ENCODE measurements around the gene SLC9C1.

SLC9C1 gene

GRCh38 chr3:112339134-112339533 is 45.1 kb upstream of the SLC9C1 start:
- no peak overlapping the region for H3K4me2 ChIP-seq (ENCODE audit: low read length)
- H3K36me3 ChIP-seq (ENCODE audit: control insufficient read depth, low read length), result peaks cover 4% of the 10 kb centered on the region
- no peaks in the 10 kb centered on the region for H3K27me3 ChIP-seq (ENCODE audit: control insufficient read depth, low read length)
- peaks cover 12% of the 10 kb centered on the region for H3K4me1 ChIP-seq (ENCODE audit: control insufficient read depth, low read length)
- H3K9me3 ChIP-seq (ENCODE audit: control insufficient read depth, insufficient read depth, low read length), result no peaks in the 10 kb centered on the region
- H4K20me1 ChIP-seq (ENCODE audit: control insufficient read depth, insufficient read depth, low read depth, low read length), result no peaks in the 10 kb centered on the region
- H3F3A ChIP-seq (ENCODE audit: control insufficient read depth, insufficient read depth), result no peaks in the 10 kb centered on the region
- no peak overlapping the region for H3K4me3 ChIP-seq (ENCODE audit: low read length)
- no peak overlapping the region for H3K27ac ChIP-seq (ENCODE audit: low read depth, low read length)
- TF ChIP-seq EZH2phosphoT487 (IDR thresholded peaks at IDR 0.05; ENCODE audit: borderline replicate concordance, low read length), result no peak
- TF ChIP-seq, protein P1, sequence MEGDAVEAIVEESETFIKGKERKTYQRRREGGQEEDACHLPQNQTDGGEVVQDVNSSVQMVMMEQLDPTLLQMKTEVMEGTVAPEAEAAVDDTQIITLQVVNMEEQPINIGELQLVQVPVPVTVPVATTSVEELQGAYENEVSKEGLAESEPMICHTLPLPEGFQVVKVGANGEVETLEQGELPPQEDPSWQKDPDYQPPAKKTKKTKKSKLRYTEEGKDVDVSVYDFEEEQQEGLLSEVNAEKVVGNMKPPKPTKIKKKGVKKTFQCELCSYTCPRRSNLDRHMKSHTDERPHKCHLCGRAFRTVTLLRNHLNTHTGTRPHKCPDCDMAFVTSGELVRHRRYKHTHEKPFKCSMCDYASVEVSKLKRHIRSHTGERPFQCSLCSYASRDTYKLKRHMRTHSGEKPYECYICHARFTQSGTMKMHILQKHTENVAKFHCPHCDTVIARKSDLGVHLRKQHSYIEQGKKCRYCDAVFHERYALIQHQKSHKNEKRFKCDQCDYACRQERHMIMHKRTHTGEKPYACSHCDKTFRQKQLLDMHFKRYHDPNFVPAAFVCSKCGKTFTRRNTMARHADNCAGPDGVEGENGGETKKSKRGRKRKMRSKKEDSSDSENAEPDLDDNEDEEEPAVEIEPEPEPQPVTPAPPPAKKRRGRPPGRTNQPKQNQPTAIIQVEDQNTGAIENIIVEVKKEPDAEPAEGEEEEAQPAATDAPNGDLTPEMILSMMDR (IDR thresholded peaks at IDR 0.05; ENCODE audit: low read depth, low read length, poor library complexity, severe bottlenecking), result no peak
- H3K9me2 ChIP-seq (replicated peaks; ENCODE audit: control insufficient read depth, low read length), result no peaks in the 10 kb centered on the region
- H3K79me2 ChIP-seq (ENCODE audit: control insufficient read depth, low read length), result peaks cover 20% of the 10 kb centered on the region

- H3K9me3 ChIP-seq (ENCODE audit: control insufficient read depth, insufficient read depth, low read length), result no peaks in the 10 kb centered on the region
- H4K20me1 ChIP-seq (ENCODE audit: control insufficient read depth, insufficient read depth, low read depth, low read length), result no peaks in the 10 kb centered on the region
- H3K27ac ChIP-seq (ENCODE audit: low read depth, low read length), result no peak overlapping the region
- no peak overlapping the region for H3K4me3 ChIP-seq (ENCODE audit: low read length)
- TF ChIP-seq, protein P1 (IDR thresholded peaks at IDR 0.05; ENCODE audit: low read depth, low read length, poor library complexity, severe bottlenecking), result no peak
- no peak for TF ChIP-seq EZH2phosphoT487 (IDR thresholded peaks at IDR 0.05; ENCODE audit: borderline replicate concordance, low read length)
- no peaks in the 10 kb centered on the region for H3K27me3 ChIP-seq (ENCODE audit: control insufficient read depth, low read length)
- no peaks in the 10 kb centered on the region for H3F3A ChIP-seq (ENCODE audit: control insufficient read depth, insufficient read depth)
- no peaks in the 10 kb centered on the region for H3K9me2 ChIP-seq (replicated peaks; ENCODE audit: control insufficient read depth, low read length)
- peaks cover 4% of the 10 kb centered on the region for H3K36me3 ChIP-seq (ENCODE audit: control insufficient read depth, low read length)
- H3K4me1 ChIP-seq (ENCODE audit: control insufficient read depth, low read length), result peaks cover 15% of the 10 kb centered on the region
- H3K4me2 ChIP-seq (ENCODE audit: low read length), result no peak overlapping the region
- H3K79me2 ChIP-seq (ENCODE audit: control insufficient read depth, low read length), result peaks cover 24% of the 10 kb centered on the region
Measured at GRCh38 chr3:112338727-112339056, 44.7 kb upstream of the SLC9C1 start.

DNA sequence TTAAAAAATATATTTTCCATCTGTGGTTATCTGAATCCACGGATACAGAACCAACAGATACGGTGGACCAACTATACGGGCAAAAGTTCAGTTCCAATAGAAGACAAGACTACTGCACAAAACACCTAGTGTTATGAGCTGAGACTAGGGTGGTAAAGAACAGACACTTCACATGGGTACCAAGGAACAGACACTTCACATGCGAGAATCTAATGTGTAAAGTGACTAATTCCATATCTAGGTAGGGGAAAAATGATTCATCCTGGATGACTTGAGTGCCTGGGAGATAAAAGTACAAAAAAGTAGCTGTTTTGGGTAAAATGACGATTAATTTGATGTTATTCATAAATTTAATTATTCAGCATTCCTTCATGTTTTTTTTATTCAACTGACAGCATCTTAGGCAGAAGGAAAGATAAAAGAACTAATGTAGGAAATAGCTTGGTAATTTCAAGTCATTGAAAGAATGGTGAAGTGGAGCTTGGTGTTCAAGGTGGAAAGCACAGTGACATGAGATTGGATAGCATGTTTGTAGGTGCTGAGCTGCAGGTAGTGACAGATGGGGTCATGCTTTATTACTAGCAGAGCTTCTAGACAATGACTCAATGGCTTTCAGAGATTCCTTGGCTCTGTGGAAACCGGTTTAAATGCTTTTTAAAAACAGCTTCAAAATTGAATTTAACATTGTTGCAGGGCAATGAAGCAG is 44.2 kb upstream of the SLC9C1 start:
- Histone ChIP-seq H3K4me2 (ENCODE audit: low read length) (no peak overlapping the region), H3K9me2 (replicated peaks; ENCODE audit: control insufficient read depth, low read length) (no peaks in the 10 kb centered on the region), H4K20me1 (ENCODE audit: control insufficient read depth, insufficient read depth, low read depth, low read length) (no peaks in the 10 kb centered on the region), H3F3A (ENCODE audit: control insufficient read depth, insufficient read depth) (no peaks in the 10 kb centered on the region), H3K79me2 (ENCODE audit: control insufficient read depth, low read length) (peaks cover 29% of the 10 kb centered on the region), H3K4me1 (ENCODE audit: control insufficient read depth, low read length) (peaks cover 15% of the 10 kb centered on the region), H3K27me3 (ENCODE audit: control insufficient read depth, low read length) (no peaks in the 10 kb centered on the region; the same call in 1 of the 2 replicates), H3K27ac (ENCODE audit: low read depth, low read length) (no peak overlapping the region), H3K4me3 (ENCODE audit: low read length) (no peak overlapping the region), H3K36me3 (ENCODE audit: control insufficient read depth, low read length) (peaks cover 4% of the 10 kb centered on the region), H3K9me3 (ENCODE audit: control insufficient read depth, insufficient read depth, low read length) (no peaks in the 10 kb centered on the region)
- TF ChIP-seq EZH2phosphoT487 (IDR thresholded peaks at IDR 0.05; ENCODE audit: borderline replicate concordance, low read length), result no peak
- TF ChIP-seq, protein P1 (IDR thresholded peaks at IDR 0.05; ENCODE audit: low read depth, low read length, poor library complexity, severe bottlenecking), result no peak

Data from DOHH2 (cell line).